EL (cell line): ENCODE results near the gene SPINK2.

Experiments
- DNase-seq: peaks from one replicate; pipeline ENCODE4 v3.0.0-alpha.2; 2016

Gene SPINK2, protein sequence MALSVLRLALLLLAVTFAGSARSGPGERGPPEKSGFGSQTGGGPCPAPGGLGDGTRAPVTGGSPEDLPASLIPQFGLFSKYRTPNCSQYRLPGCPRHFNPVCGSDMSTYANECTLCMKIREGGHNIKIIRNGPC

DNA sequence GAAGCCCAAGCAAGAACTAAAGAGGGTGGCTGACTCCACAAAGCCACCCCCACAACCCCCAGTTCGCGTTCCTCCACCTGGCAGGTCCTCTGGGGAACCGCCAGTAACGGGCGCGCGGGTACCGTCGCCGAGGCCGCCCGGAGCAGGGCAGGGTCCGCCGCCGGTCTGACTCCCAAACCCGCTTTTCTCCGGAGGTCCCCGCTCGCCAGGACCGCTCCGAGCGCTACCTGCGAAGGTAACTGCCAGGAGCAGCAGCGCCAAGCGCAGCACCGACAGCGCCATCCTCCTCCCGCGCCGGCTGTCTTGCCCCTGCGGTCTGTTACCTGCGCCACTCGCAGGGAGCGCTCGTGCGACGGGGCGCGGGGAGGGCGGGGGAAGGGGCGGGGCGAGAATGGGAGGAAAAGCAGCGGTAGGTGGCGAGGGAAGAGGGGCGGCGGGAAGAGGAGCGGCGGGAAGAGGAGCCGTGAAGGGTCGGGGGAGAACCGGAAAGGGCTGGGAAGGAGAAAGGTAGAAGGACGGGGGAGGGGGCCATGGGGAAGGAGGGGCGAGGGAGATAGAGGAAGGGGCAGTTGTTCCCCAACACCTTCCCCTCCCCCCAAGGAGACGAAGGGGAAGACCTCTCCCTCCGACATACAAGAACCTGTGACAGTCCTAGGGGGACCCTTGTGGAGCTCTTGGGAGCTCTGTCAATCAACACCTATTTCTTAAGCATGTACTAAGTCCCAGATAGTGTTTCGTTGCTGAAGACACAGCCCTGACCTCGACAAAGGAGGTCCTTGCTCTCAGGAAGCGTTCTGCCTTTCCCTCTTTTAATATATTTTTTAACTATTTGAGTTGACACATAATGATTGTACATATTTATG lies at the start of gene SPINK2:
Gene SPINK2 (minus strand): TSS at position 321 of the 863 bp plus-strand sequence. CDS start 39 bp downstream, at position 282.
- DNase-seq: peak; percentile 31

DNA sequence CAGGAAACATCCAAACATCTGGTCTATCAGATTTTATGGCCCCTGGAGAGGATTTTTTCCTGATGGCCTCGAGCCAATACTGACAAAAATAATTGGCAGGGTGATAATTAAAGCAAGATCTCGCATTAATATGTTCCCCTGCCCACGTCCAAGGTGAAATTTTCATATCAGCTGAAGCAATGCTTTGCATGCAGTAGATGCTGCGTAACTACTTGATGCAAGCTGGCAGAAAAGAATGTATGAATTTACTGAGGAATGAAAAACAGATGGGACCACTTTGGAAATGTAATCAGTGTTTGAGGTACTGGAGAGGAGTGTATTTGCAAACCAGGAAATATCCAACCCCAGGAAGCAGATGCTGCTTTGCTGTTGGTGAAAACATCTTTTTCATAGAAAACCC lies 49.4 kb upstream of the SPINK2 start:
- DNase-seq: peak; percentile 25

DNA sequence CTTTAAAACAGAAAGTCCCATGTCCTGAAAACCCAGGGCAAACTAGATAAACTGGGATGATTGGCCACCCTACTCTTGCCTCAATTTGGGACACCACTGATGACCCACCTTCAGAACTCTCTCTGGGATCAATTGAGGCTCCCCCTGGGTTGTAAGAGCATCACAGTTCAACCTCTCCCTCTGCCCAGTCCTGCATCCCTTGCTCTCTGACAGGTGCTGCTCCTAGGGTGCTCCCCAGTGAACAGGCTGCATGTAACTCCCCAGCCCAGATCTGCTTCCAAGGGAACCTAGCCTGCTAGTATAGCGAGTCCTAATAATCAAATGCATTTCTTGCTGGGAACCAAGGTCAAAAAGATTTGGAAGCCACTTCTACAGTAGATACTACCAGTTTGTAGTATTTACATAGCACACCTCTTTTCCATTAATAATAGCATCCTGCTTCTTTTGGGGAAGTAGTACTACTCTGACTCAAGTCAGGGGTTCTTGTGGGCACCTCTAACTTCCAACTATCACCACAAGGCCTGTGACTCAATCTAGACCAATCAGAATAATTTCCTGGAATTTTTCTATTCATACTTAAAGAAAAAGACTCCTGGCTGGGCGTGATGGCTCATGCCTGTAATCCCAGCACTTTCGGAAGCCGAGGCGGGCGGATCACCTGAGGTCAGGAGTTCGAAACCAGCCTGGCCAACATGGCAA lies 42.1 kb upstream of the SPINK2 start:
- DNase-seq: peak; percentile 15

DNA sequence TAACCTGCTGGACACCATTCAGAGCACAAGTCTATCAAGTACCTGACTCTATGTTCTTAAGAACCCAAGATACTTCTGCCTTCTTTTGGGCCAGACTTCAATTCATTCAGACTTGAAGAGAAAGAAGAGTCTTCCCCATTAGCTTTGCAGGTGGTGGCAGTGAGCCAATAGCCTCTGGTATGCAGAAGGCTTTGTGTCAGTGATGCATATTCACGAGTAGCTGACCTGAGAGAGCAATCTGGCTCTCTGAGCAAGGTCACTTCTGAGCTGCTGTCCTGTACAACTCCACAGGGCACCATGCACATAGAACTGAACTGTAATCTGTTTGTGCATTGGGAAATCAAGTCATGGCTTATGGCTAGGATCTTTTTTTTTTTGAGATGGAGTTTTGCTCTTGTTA lies 39.9 kb upstream of the SPINK2 start:
- peak; percentile 31 for DNase-seq

DNA sequence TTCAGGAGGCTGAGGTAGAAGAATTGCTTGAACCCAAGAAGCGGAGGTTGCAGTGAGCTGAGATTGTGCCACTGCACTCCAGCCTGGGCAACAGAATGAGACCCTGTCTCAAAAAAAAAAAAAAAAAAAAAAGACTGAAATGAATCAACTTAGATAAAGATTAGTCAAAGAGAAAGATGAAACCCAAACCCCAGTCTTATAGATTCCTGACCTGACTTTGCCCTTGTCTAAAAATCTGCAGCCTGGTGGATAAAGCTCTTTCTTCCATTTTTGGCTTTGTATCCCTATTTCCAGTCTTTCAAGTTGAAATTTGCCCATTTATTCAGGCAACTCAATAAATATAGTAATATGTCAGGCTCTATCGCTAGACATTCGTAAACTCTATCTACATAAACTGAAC lies 39.3 kb upstream of the SPINK2 start:
- DNase-seq: no peak

- no peak for DNase-seq
Observed at GRCh38 chr4:56859841-56860240, 38.3 kb upstream of the SPINK2 start.

DNA sequence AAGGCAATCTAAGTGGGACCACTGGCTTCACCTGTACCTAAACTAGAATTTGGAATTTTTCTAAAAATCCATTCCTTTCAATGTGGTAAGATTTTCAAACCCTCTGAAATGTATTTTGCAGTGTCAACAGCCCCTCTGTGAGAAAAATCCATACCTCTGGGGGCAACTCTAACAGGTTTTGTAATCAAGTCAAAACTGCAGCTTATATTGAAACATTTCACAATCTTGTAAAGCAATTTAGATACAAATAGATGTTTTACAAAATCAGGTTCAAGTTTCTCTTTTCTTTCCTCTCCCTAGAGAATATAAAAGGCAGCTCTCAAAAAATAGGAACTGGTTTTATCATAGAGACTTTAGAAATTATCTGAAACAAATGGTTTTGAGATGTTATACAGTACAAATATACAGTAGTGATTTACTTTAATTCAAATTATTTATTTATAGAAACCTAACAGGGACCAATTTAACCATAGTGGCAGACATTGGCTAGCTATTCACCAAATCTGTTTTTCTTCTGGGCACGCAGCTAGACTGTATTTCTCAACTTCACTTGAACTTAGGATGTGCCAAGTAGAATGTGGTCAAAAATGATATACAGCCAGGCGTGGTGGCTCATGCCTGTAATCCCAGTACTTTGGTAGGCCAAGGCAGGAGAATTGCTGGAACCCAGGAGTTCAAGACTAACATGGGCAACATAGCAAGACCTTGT lies 36.3 kb upstream of the SPINK2 start:
- no peak for DNase-seq

- DNase-seq: no peak
Observed at GRCh38 chr4:56856656-56857055, 35.2 kb upstream of the SPINK2 start.

- no peak for DNase-seq
Observed at GRCh38 chr4:56850910-56851309, 29.4 kb upstream of the SPINK2 start.

- DNase-seq: no peak
Observed at GRCh38 chr4:56844802-56845580, 23.5 kb upstream of the SPINK2 start.

- DNase-seq: no peak
Observed at GRCh38 chr4:56843421-56843899, 22.0 kb upstream of the SPINK2 start.

DNA sequence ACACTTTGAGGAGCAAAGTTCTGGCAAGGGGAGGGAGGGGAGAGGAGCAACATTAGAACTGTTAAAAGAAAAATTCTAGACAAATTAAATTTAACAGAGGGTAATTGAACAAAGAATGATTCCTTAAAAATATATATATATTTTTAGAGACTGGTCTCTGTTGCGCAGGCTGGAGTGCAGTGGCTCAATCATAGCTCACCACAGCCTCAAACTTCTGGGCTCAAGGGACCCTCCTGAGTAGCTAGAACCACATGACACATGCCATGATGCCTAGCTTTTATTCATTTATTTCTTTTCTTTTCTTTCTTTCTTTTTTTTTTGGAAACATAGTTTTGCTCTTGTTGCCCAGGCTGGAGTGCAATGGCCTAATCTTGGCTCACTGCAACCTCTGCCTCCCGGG lies 19.1 kb upstream of the SPINK2 start:
- no peak for DNase-seq

DNA sequence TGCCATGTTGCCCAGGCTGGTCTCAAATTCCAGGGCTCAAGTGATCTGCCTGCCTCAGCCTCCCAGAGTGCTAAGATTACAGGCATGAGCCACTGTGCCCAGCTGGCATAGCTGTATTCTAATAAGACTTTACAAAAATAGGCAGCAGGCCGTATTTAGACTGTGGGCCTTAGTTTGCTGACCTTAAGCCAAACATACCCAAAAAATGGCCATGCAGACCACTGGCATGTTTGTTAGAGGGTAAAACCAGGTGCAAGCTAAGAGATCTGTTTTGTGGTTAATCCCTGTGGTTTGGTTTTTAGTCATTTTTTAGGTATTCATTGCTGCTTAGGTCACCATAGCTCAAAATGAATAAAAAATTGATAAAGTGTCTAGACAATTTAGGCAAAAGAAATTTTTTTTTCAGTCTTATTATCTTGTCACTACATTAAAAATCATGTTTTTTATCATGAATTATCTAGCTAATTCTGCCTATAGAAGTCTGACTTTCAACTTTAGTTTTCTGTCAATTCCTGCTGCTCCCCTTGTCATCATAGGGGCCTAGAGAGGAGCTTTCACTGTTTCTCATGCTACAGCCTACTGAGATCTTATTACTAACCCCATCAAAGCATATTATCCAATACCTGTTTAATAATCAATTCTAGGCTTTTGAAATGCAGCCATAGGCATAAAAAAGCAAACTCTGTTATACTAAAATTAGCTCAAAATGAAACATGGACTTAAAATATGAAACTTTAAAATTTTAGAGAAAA lies 7.5 kb upstream of the SPINK2 start:
- DNase-seq: no peak

GRCh38 chr4:56823933-56824600 lies 2.6 kb upstream of the SPINK2 start:
- no peak for DNase-seq

DNA sequence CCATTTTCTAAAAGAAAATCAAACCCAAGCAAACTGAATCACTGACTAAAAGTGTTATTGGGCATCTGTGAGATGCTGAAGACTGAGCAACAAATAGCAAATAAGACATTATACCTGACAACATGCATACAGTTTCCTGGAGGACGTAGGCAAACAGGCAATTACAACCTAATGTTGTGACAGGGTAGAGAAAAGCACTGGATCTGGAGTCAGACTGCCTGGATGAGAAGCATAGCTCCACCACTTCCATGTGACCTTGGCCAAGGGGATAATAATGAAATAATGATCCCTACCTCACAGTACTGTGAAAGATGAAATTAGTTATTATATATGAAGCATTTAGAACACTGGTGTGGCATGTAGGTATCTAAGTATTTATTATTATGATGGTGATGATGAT lies 2.7 kb downstream of the SPINK2 start:
- no peak for DNase-seq

DNA sequence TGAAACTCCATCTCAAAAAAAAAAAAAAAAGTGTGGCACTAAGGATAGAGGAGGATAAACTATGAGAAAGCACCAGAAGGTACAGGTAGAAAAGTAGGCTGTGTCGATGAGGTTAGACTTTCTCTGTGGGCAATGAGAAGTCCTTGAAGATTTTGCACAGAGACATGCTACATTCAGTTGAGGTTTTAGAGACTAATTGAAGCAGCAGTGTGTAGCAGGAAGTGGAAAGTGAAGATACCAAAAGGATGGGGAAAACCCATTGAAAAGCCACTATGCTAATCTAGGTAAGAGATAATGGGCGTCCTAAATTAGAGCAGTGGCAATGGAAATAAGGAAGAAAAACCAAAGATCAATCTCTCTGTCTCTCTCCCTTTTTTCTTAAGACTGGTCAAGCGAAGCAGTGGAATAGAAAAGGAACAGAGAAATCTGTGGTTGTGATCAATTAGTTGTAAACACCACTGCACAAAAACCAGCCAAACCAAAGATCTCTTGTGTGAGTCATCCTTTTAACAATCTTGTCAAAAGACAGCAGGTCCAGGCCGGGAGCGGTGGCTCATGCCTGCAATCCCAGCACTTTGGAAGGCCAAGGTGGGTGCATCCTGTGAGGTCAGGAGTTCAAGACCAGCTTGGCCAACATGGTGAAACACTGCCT lies 3.5 kb downstream of the SPINK2 start:
- DNase-seq: no peak

DNA sequence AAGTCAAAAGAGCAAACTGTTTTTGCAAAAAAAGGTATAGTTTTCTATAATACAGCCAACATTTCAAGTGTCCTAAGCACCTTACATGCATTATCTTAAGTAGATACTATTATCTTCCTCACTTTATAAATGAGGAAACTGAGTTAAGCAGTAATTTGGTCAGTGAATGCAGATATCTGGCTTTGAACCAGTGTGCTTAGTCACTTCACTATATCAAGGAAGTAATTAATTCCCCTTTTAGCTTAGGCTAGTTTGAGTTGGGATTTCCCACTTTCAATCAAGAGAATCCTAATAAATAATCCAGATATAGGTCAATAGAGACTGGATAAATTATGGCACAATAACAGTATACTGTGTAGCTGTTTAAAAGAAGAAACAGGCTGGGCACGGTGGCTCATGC lies 14.8 kb downstream of the SPINK2 start:
- DNase-seq: no peak

DNA sequence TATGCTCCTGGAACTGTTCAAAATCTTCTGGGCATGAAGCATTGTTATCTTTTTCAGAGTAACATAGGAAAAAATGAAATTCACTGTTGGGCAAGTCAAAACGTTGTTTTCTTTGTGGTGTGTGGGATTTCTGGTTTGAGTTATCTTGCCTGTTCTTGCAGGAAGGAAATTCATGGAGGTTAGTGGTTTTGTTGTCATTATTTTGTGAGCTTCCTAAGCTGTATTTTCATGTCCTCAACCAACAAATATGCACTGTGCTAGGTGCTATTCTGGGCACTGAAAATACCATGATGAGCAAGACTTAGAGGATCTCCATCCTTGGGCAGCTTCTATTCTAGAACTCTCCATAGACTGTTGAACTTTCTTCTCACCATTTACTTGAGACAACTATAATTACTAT lies 16.9 kb downstream of the SPINK2 start:
- no peak for DNase-seq

DNA sequence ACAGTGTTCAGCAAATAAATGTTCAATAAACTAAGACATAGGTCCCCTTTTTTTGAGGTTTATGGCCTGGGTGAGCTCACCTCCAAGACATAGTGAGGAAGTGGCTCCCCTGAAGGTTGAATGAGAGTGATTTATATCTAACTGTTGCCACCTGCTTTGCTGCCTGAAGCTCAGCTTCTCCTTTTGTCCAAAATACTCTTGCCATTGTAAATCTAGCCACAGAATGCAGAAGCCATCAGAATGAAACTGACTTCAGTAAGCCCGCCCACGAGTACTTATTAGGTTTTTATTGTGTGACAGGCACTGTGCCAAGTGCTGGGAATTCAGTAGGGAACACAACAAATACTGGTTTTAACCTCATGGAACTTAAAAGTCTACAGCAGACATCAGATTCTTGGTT lies 18.0 kb downstream of the SPINK2 start:
- no peak for DNase-seq
